ENCODE data around the gene ADAP2. TPM values are rescaled to one million over a fixed set of nuclear protein-coding genes. Genes with fewer than 3 reads are reported as not detected.
"Not testable (repeated sequence)": the region's sequence is repeated elsewhere in the genome, so short reads cannot be mapped to it uniquely, and the experiment has no call there.

The ADAP2 gene, protein sequence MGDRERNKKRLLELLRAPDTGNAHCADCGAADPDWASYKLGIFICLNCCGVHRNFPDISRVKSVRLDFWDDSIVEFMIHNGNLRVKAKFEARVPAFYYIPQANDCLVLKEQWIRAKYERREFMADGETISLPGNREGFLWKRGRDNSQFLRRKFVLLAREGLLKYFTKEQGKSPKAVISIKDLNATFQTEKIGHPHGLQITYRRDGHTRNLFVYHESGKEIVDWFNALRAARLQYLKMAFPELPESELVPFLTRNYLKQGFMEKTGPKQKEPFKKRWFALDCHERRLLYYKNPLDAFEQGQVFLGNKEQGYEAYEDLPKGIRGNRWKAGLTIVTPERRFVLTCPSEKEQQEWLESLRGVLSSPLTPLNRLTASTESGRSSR
- 3.0 TPM for polyA plus RNA-seq (2013, experiment 1 of 4)
- 1.3 TPM for polyA plus RNA-seq (2013, experiment 2 of 4)
- polyA plus RNA-seq (2013, experiment 3 of 4) = 0.53 TPM
- 0.65 TPM for polyA plus RNA-seq (2013, experiment 4 of 4)

DNA sequence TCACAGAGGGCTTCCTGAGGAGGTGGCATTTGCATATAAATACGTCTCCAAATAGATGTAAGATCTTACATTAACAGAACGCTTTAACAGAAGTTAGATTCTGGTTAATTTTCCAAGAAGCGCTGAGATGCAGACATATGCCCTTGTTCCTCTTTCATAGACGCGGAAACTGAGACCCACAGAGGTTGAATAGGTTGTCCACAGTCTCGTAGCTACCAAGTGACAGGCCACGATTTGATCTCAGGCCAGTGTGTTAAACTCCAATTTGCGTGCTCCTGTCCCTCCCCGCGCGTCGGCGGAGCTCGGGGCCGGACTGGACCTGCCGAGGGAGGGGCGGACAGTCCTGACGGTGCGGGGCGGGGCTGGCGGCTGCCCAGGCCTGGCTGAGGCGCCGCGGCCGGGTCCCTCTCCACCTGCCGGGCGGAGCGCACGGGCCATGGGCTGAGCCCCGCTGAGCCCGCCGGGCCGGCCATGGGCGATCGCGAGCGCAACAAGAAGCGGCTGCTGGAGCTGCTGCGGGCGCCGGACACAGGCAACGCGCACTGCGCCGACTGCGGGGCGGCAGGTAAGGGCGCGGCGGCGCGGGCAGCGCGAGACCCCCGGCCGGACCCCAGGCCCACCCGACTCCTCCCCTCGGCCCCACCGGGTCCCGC lies at the start of gene ADAP2:
Gene ADAP2, plus strand, starts transcription at position 402 of the 653 bp plus-strand sequence. Its CDS starts 70 bp downstream, at position 472.
- Histone ChIP-seq H3K36me3 (ENCODE audit: control insufficient read depth, insufficient read depth, low read length) (no peaks in the 10 kb centered on the region), H3K9me3 (ENCODE audit: control insufficient read depth, low read length) (no peaks in the 10 kb centered on the region), H3K27me3 (ENCODE audit: control insufficient read depth, insufficient read depth, low read length, poor library complexity, severe bottlenecking) (peaks cover 57% of the 10 kb centered on the region), H3K4me1 (ENCODE audit: control insufficient read depth, insufficient read depth, low read length) (peaks cover 9% of the 10 kb centered on the region), H3K27ac (ENCODE audit: insufficient read depth, low read depth, low read length, poor library complexity, severe bottlenecking) (no peak within 1 kb of the TSS), H3K4me3 (ENCODE audit: insufficient read depth, low read depth, low read length) (peak within 1 kb of the TSS; percentile 41)
- WGBS, 2 experiments = 3% methylated on average over 60 of the region's 60 CpGs

DNA sequence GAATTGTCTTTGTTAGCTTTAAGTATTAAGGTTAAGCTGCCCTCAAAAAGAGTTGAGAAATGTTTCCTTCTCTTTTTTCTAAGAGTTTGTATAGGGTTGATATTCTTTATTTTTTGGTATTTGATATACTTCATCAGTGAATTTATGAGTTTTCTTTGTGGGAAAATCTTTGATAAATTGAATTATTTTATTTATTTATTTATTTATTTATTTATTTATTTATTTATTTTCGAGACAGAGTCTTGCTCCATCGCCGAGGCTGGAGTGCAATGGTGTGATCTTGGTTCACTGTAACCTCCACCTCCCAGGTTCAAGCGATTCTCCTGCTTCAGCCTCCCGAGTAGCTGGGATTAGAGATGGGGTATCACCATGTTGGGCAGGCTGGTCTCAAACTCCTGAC lies 35.6 kb upstream of the ADAP2 start:
- H3K4me3 ChIP-seq (ENCODE audit: insufficient read depth, low read depth, low read length) = no peak overlapping the region
- H3K4me1 ChIP-seq (ENCODE audit: control insufficient read depth, insufficient read depth, low read length) = no peaks in the 10 kb centered on the region
- 94% methylated on average over 4 to 5 of the region's 5 CpGs for WGBS, 2 experiments
- H3K27me3 ChIP-seq (ENCODE audit: control insufficient read depth, insufficient read depth, low read length, poor library complexity, severe bottlenecking) = no peaks in the 10 kb centered on the region
- no peaks in the 10 kb centered on the region for H3K9me3 ChIP-seq (ENCODE audit: control insufficient read depth, low read length)
- no peak overlapping the region for H3K27ac ChIP-seq (ENCODE audit: insufficient read depth, low read depth, low read length, poor library complexity, severe bottlenecking)
- peaks cover 10% of the 10 kb centered on the region for H3K36me3 ChIP-seq (ENCODE audit: control insufficient read depth, insufficient read depth, low read length)

DNA sequence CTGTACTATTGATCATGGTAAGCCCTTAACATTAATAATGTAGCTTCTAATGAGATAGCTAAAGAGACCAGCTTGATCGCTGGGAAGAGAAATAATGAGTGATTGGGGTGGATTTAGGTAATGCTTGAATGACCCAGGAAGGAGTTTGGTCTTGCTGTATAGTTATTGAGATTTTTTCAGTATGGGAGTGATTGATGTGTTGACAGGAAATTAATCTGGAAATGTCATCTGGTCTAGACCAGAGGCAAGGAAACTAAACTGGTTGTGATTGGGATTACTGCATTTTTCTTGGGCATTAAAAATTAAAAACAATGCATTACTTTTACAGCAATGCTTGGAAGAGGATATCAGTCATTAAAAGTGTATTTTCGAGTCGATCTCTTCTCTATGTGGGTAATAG lies 27.5 kb upstream of the ADAP2 start:
- no peak overlapping the region for H3K27ac ChIP-seq (ENCODE audit: insufficient read depth, low read depth, low read length, poor library complexity, severe bottlenecking)
- no peaks in the 10 kb centered on the region for H3K9me3 ChIP-seq (ENCODE audit: control insufficient read depth, low read length)
- no peak overlapping the region for H3K4me3 ChIP-seq (ENCODE audit: insufficient read depth, low read depth, low read length)
- WGBS, 2 experiments = 92 to 100% methylated on average over 3 of the region's 3 CpGs
- H3K4me1 ChIP-seq (ENCODE audit: control insufficient read depth, insufficient read depth, low read length) = no peaks in the 10 kb centered on the region
- peaks cover 13% of the 10 kb centered on the region for H3K36me3 ChIP-seq (ENCODE audit: control insufficient read depth, insufficient read depth, low read length)
- no peaks in the 10 kb centered on the region for H3K27me3 ChIP-seq (ENCODE audit: control insufficient read depth, insufficient read depth, low read length, poor library complexity, severe bottlenecking)

DNA sequence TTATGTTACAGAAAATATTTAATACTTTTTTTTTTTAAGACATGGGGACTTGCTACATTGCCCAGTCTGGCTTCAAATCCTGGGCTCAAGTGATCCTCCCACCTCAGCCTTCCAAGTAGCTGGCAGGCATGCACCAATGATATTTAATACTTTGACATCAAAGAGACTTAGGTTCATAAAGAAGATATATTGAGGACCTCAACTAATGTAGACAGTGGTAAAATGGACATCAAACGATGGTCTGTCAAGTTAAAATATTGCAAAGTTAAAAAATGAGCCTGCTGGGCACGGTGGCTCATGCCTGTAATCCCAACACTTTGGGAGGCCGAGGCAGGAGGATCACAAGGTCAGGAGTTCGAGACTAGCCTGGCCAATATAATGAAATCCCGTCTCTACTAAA lies 24.4 kb upstream of the ADAP2 start:
- Histone ChIP-seq H3K27me3 (ENCODE audit: control insufficient read depth, insufficient read depth, low read length, poor library complexity, severe bottlenecking) (no peaks in the 10 kb centered on the region), H3K4me1 (ENCODE audit: control insufficient read depth, insufficient read depth, low read length) (no peaks in the 10 kb centered on the region), H3K9me3 (ENCODE audit: control insufficient read depth, low read length) (no peaks in the 10 kb centered on the region), H3K4me3 (ENCODE audit: insufficient read depth, low read depth, low read length) (no peak overlapping the region), H3K27ac (ENCODE audit: insufficient read depth, low read depth, low read length, poor library complexity, severe bottlenecking) (no peak overlapping the region), H3K36me3 (ENCODE audit: control insufficient read depth, insufficient read depth, low read length) (peaks cover 14% of the 10 kb centered on the region)
- 93 to 96% methylated on average over 5 of the region's 5 CpGs for WGBS, 2 experiments

DNA sequence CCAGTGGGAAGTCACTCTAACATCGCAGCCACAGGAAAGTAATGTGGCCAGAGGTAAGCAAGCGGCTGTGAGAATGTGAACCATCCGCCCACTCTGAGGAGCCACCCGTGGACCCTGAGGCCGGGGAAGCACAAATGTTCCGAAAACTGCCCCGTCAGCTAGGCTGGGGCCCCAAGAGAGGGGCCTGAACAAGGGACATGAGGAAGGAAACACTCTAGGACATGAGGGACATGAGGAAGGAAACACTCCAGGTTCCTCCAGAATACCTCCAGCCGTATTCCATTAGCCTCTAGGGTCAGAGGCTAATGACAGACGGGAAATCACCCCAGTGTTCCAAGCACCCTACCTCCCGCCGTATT lies 16.0 kb upstream of the ADAP2 start:
- Histone ChIP-seq H3K9me3 (ENCODE audit: control insufficient read depth, low read length) (no peaks in the 10 kb centered on the region), H3K27me3 (ENCODE audit: control insufficient read depth, insufficient read depth, low read length, poor library complexity, severe bottlenecking) (no peaks in the 10 kb centered on the region), H3K4me3 (ENCODE audit: insufficient read depth, low read depth, low read length) (peak overlapping the region; percentile 68), H3K4me1 (ENCODE audit: control insufficient read depth, insufficient read depth, low read length) (no peaks in the 10 kb centered on the region), H3K27ac (ENCODE audit: insufficient read depth, low read depth, low read length, poor library complexity, severe bottlenecking) (no peak overlapping the region), H3K36me3 (ENCODE audit: control insufficient read depth, insufficient read depth, low read length) (peaks cover 4% of the 10 kb centered on the region)
- WGBS, 2 experiments = 4% methylated on average over 11 of the region's 11 CpGs

DNA sequence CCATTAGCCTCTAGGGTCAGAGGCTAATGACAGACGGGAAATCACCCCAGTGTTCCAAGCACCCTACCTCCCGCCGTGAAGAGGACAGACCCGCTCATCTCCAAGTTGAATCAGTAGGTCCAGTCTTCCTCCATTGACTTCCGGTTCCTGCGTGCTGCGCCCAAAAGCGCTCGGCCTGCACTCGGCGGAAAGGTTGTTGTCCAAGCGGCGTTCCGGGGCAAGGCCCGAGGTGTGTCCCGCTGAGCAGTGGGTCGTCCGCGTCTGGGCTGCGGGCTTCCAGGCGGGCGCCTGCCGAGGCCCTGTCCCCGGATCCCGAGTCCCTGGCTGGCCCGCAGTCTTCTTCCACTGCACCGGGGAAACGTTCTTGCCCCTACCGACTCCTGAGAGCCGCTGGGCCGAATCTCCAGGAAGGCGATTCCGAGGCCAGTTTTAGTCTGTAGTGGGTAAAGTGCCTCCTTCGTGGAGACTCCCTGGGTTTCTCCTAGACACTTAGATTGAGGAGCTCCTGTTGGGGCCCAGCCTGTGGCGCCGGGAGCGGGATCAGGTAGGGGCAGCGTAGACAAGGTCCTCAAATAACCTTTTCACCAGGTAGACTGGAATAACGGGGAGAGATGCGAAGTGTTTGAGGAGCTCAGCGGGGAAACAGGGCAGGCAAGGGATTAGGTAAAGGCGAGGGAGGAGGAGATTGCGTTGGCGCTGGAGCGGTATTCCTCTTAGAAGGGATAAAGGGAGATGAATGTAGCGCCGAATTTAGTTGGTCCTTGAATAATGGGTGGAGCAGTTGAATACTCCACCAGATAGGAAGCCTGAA lies 15.4 kb upstream of the ADAP2 start, which contains the start of gene TEFM:
Gene TEFM, minus strand, starts transcription at position 138 of the 811 bp plus-strand sequence. Its CDS starts 40 bp downstream, at position 98.
- Histone ChIP-seq H3K36me3 (ENCODE audit: control insufficient read depth, insufficient read depth, low read length) (peaks cover 4% of the 10 kb centered on the region), H3K9me3 (ENCODE audit: control insufficient read depth, low read length) (no peaks in the 10 kb centered on the region), H3K4me1 (ENCODE audit: control insufficient read depth, insufficient read depth, low read length) (no peaks in the 10 kb centered on the region), H3K27ac (ENCODE audit: insufficient read depth, low read depth, low read length, poor library complexity, severe bottlenecking) (no peak within 1 kb of the TSS), H3K4me3 (ENCODE audit: insufficient read depth, low read depth, low read length) (peak within 1 kb of the TSS; percentile 68), H3K27me3 (ENCODE audit: control insufficient read depth, insufficient read depth, low read length, poor library complexity, severe bottlenecking) (no peaks in the 10 kb centered on the region)
- WGBS, 2 experiments = 0 to 1% methylated on average over 47 of the region's 47 CpGs

DNA sequence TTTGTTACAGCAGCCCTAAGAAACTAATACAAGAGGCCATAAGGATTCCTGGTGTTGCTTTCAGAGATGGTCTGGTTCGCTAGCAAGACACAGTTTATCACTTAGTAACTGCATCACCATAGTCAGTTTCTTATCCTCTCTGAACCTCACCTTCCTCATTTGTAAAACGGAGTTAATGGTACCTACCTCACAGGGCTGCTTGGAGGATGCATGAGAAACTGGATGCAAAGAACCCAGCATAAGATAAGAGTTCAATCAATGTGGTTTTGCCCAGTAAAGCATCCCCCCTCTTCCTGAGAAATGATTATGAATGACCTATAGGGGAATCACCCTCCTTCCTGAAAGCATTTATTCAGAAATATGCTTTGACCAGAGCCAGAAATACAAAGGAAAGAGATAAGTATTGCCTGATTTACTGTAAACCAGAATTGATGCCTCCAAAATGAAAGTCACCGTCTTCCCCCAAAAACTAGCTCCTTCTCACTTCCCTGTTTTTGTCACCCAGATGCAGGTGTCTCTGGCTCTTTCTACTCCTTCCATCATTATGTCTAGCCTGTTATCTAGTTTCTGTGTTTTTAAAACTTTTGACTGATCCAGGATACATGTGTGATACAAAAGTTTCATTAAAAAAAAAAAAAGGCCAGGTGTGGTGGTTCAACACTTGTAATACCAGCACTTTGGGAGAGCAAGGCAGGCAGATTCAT lies 12.9 kb upstream of the ADAP2 start:
- H3K4me1 ChIP-seq (ENCODE audit: control insufficient read depth, insufficient read depth, low read length) = no peaks in the 10 kb centered on the region
- H3K27me3 ChIP-seq (ENCODE audit: control insufficient read depth, insufficient read depth, low read length, poor library complexity, severe bottlenecking) = no peaks in the 10 kb centered on the region
- no peaks in the 10 kb centered on the region for H3K9me3 ChIP-seq (ENCODE audit: control insufficient read depth, low read length)
- 90 to 93% methylated on average over 3 of the region's 3 CpGs for WGBS, 2 experiments
- no peak overlapping the region for H3K4me3 ChIP-seq (ENCODE audit: insufficient read depth, low read depth, low read length)
- H3K27ac ChIP-seq (ENCODE audit: insufficient read depth, low read depth, low read length, poor library complexity, severe bottlenecking) = no peak overlapping the region
- H3K36me3 ChIP-seq (ENCODE audit: control insufficient read depth, insufficient read depth, low read length) = no peaks in the 10 kb centered on the region

DNA sequence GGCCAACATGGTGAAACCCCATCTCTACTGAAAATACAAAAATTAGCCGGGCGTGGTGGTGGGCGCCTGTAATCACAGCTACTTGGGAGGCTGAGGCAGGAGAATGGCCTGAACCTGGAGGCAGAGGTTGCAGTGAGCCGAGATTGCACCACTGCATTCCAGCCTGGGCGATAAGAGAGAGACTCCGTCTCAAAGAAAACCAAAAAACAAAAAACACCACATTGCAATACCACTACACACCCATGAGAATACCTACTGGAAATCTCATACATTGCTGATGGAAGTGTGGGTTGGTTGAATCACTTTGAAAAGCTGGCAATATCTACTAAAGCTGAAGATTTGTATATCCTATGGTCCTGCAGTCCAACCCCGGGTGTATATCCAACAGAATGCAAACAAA lies 11.6 kb upstream of the ADAP2 start:
- not testable (repeated sequence) for H3K27ac ChIP-seq (ENCODE audit: insufficient read depth, low read depth, low read length, poor library complexity, severe bottlenecking); H3K4me3 ChIP-seq (ENCODE audit: insufficient read depth, low read depth, low read length); H3K4me1 ChIP-seq (ENCODE audit: control insufficient read depth, insufficient read depth, low read length); H3K9me3 ChIP-seq (ENCODE audit: control insufficient read depth, low read length); H3K27me3 ChIP-seq (ENCODE audit: control insufficient read depth, insufficient read depth, low read length, poor library complexity, severe bottlenecking); H3K36me3 ChIP-seq (ENCODE audit: control insufficient read depth, insufficient read depth, low read length)
- 90 to 91% methylated on average over 6 to 7 of the region's 7 CpGs for WGBS, 2 experiments

DNA sequence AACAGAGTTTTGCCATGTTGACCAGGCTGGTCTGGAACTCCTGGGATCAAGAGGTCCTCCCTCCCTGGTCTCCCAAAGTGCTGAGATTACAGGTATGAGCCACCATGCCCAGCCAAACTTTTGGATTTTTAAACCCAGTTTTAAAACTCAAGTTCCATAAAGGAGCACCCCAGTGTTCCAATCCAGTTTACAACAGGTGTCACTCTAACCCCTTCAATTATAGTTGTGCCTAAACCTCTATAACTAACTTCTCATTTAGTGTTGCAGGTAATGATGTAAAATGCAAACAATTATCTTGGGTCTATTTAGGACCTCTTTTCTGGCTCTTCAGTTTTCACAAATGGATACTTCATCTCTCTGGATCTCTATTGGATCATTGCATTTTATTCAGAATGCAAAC lies 7.8 kb upstream of the ADAP2 start:
- Histone ChIP-seq H3K27ac (ENCODE audit: insufficient read depth, low read depth, low read length, poor library complexity, severe bottlenecking) (no peak overlapping the region), H3K27me3 (ENCODE audit: control insufficient read depth, insufficient read depth, low read length, poor library complexity, severe bottlenecking) (no peaks in the 10 kb centered on the region), H3K36me3 (ENCODE audit: control insufficient read depth, insufficient read depth, low read length) (no peaks in the 10 kb centered on the region), H3K4me1 (ENCODE audit: control insufficient read depth, insufficient read depth, low read length) (no peaks in the 10 kb centered on the region), H3K9me3 (ENCODE audit: control insufficient read depth, low read length) (no peaks in the 10 kb centered on the region), H3K4me3 (ENCODE audit: insufficient read depth, low read depth, low read length) (no peak overlapping the region)
